Adrenal gland (tissue), 5 donors: ENCODE measurements around the gene CAPN8.

Source experiments
- CTCF ChIP-seq, 6 experiments: fragments of 450-650 bp in 4 of 6; fragments of 200-600 bp in 2 of 6; sonication (generic) in 1 of 6; IDR thresholded peaks; 1 replicate in 5 of 6; 2 replicates in 1 of 6; pipeline versions ENCODE4 v1.5.1 to v1.8.0; 2016 to 2021; ENCODE audit warnings: antibody characterized with exemption in 6 of 6, mild to moderate bottlenecking in 2 of 6, moderate library complexity in 1 of 6
- POLR2A ChIP-seq, 2 donors: fragments of 450-650 bp; IDR thresholded peaks; one replicate each; pipeline ENCODE4 v1.6.1; 2017; ENCODE audit warnings: antibody characterized with exemption in 2 of 2, mild to moderate bottlenecking in 2 of 2, moderate library complexity in 1 of 2
- donor health status: DM: no; HTN: no; CAD: no.

- TF ChIP-seq CTCF (IDR thresholded peaks at IDR 0.05) (no peak), POLR2A (IDR thresholded peaks at IDR 0.05) (peak in 1 of 2 donors; percentile 46)
These were observed 49.5 kb upstream of the CAPN8 start for GRCh38 chr1:223714849-223715603.
